ENCODE data around the gene ZYG11A.
"Not testable (repeated sequence)": the region's sequence is repeated elsewhere in the genome, so short reads cannot be mapped to it uniquely, and the experiment has no call there.

Gene ZYG11A

DNA sequence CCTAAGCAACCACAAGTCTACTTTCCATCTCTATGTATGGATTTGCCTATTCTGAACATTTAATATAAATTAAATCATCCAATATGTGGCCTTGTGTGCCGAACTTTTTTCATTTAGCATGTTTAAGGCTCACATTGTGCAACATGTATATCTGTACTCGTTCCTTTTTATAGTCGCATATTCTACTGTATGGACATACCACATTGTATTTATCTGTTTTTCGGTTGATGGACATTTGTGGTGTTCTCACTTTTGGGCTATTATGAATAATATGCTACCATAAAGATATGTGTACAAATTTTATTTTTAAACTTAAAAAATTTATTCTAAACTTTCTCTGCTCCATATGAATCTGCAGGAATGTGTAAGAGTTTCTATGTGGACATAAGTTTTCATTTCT lies 13.0 kb downstream of the ZYG11A start:
- TF ChIP-seq, protein P1, sequence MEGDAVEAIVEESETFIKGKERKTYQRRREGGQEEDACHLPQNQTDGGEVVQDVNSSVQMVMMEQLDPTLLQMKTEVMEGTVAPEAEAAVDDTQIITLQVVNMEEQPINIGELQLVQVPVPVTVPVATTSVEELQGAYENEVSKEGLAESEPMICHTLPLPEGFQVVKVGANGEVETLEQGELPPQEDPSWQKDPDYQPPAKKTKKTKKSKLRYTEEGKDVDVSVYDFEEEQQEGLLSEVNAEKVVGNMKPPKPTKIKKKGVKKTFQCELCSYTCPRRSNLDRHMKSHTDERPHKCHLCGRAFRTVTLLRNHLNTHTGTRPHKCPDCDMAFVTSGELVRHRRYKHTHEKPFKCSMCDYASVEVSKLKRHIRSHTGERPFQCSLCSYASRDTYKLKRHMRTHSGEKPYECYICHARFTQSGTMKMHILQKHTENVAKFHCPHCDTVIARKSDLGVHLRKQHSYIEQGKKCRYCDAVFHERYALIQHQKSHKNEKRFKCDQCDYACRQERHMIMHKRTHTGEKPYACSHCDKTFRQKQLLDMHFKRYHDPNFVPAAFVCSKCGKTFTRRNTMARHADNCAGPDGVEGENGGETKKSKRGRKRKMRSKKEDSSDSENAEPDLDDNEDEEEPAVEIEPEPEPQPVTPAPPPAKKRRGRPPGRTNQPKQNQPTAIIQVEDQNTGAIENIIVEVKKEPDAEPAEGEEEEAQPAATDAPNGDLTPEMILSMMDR (IDR thresholded peaks at IDR 0.05; ENCODE audit: borderline replicate concordance, control extremely low read depth, extremely low read depth, insufficient read depth, missing control alignments), result no peak
- DNase-seq (ENCODE audit: low spot score), result no peak
- in situ Hi-C loops (cut with MboI; ENCODE audit: low sequenced_read_pairs, unreplicated experiment), result no loop called here

DNA sequence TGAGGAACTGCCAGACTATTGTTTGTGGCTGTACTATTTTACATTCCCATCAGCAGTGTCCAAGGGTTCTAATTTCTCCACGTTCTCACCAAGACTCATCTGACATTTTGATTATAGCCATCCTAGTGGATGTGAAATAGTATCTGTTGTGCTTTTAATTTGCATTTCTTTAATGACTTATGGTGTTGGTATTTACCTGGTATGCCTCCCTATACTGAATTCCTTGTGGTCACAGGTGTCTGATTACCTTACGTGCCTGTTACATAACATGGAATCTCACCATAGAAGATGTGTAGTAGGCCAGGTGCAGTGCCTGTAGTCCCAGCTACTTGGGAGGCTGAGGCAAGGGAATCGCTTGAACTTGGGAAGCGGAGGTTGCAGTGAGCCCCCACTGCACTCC lies 13.5 kb downstream of the ZYG11A start:
- in situ Hi-C loops (cut with MboI; ENCODE audit: low sequenced_read_pairs, unreplicated experiment), result no loop called here
- TF ChIP-seq, protein P1 (IDR thresholded peaks at IDR 0.05; ENCODE audit: borderline replicate concordance, control extremely low read depth, extremely low read depth, insufficient read depth, missing control alignments), result no peak
- no peak for DNase-seq (ENCODE audit: low spot score)

DNA sequence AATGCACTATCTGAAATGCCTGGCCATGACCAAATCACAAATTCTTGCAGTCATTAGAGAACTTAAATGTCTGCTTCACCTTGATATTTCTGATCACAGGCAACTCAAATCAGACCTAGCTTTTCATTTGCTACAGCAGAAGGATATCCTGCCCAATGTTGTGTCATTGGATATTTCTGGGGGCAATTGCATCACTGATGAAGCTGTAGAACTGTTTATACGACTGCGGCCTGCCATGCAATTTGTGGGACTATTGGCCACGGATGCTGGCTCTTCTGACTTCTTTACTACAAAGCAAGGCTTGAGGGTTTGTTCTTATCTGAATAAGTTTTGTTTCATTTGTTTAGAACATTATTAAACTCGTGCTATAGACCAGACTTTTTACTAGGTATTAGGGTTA lies 14.9 kb downstream of the ZYG11A start:
- DNase-seq (ENCODE audit: low spot score), result no peak
- TF ChIP-seq, protein P1 (IDR thresholded peaks at IDR 0.05; ENCODE audit: borderline replicate concordance, control extremely low read depth, extremely low read depth, insufficient read depth, missing control alignments), result no peak
- in situ Hi-C loops (cut with MboI; ENCODE audit: low sequenced_read_pairs, unreplicated experiment), result no loop called here

DNA sequence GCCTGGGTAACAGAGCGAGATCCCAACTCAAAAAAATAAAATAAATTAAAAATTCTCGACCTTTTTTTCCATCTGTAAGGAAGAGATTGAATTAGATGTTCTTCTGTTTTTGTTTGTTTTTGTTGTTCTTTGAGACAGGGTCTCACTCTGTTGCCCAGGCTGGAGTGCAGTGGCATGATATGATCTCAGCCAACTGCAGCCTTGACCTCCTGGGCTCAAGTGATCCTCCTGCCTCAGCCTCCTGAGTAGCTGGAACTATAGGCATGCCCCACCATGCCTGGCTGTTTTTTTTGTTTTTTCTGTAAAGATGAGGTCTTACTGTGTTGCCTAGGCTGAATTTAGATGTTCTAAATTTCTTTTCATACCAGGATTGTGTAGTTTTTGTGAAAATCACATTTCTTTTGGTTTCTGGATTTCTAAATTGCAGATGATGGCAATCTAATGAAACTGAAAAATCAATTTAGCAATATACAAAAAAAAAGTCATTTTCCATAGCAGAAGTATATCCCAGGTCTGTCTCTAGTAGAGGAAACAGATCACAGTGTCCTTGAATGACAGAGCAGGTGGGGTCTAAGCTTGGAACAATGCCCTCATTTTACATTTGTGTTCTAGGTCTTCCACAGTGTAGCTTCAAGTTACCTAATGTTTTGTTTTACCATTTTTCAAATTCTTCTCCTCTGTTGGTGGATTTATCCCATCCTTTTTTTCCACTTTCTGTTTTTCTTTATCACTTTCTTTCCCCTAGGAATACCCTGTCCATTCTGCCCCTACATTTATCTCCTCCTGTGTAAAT lies 20.3 kb downstream of the ZYG11A start:
- in situ Hi-C loops (cut with MboI; ENCODE audit: low sequenced_read_pairs, unreplicated experiment), result no loop called here
- TF ChIP-seq, protein P1 (IDR thresholded peaks at IDR 0.05; ENCODE audit: borderline replicate concordance, control extremely low read depth, extremely low read depth, insufficient read depth, missing control alignments), result no peak
- DNase-seq (ENCODE audit: low spot score), result no peak

DNA sequence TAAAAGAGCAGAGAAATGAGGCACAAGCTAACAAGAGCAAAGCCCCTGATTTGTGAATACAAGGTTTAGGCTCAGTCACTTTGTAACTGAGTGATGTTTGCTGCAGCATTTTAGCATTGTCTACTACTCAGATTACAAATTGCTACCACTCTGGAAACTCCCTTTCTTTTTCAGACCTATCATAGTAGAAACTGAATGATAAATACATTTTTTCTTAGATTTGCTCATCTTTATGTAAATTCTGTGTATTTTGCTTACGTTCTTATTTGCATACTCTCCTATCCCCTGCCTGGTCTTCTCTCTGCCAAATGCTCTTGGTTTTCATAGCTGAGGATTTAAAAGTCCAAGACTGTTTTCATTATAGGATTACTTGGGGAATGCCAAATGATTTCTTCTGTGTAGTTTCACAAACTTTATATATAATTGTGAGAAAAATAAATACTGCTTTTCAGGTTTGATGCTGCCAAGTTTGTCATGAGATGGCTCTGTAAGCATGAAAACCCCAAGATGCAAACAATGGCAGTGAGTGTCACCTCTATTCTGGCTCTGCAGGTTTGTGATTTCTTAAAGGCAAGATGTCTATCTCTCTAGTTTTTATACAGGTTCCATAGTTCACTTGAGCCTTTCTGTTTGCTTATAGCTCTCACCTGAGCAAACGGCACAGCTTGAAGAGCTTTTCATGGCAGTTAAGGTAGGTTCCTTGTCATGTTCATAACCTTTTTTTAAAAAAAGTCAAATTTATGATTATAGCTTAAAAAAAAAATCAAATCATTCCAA lies 24.7 kb downstream of the ZYG11A start:
- peak; percentile 80 for DNase-seq (ENCODE audit: low spot score)
- TF ChIP-seq, protein P1 (IDR thresholded peaks at IDR 0.05; ENCODE audit: borderline replicate concordance, control extremely low read depth, extremely low read depth, insufficient read depth, missing control alignments), result no peak
- in situ Hi-C loops (cut with MboI; ENCODE audit: low sequenced_read_pairs, unreplicated experiment), result no loop called here

DNA sequence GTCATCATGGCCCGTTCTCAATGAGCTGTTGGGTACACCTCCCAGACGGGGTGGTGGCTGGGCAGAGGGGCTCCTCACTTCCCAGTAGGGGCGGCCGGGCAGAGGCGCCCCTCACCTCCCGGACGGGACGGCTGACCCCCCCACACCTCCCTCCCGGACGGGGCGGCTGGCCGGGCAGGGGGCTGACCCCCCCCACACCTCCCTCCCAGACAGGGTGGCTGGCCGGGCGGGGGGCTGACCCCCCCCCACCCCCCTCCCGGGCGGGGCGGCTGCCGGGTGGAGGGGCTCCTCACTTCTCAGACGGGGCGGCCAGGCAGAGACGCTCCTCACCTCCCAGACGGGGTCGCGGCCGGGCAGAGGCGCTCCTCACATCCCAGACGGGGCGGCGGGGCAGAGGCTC lies 27.2 kb downstream of the ZYG11A start:
- in situ Hi-C loops (cut with MboI; ENCODE audit: low sequenced_read_pairs, unreplicated experiment), result not testable (repeated sequence)

DNA sequence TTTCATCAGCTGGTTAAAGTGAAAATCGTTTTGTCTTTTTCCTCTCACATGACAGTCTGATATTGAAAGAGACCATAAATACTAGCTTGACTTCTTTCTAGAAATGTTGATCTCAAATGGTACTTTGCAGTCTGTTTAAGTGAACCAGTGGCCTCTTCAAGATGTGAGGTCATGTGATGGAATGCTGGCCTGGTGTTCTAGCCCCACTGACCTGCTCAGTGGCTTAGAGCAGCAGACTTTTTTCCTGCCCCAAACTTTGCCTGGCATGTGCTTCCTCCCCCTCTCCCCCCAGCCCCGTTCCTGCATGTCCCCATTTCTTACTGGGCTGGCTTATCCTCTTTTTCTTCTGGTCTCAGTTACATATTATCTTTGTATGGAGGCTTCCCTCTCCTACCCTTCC lies 34.3 kb downstream of the ZYG11A start:
- no peak for DNase-seq (ENCODE audit: low spot score)
- TF ChIP-seq, protein P1 (IDR thresholded peaks at IDR 0.05; ENCODE audit: borderline replicate concordance, control extremely low read depth, extremely low read depth, insufficient read depth, missing control alignments), result no peak
- in situ Hi-C loops (cut with MboI; ENCODE audit: low sequenced_read_pairs, unreplicated experiment), result no loop called here

More for the DNA sequence above, 27.2 kb downstream of the ZYG11A start:
- DNase-seq (ENCODE audit: low spot score), result not testable (repeated sequence)
